IPS-20b (cell line): Measurements from ENCODE around the gene FBXW4.

Source experiments
- H3K27ac ChIP-seq: one replicate; pipeline ENCODE4 v1.5.1; 2013; ENCODE audit warnings: low read length
- H3K27me3 ChIP-seq: 2 replicates; pipeline ENCODE4 v1.6.1; 2013; ENCODE audit warnings: mild to moderate bottlenecking, low read length, inconsistent platforms; ENCODE audit not compliant: insufficient read depth
- H3K36me3 ChIP-seq: 2 replicates; pipeline ENCODE4 v1.6.1; 2013; ENCODE audit warnings: low read depth, mild to moderate bottlenecking, inconsistent platforms, low read length, moderate library complexity; ENCODE audit not compliant: insufficient read depth
- H3K4me1 ChIP-seq: 2 replicates; pipeline ENCODE4 v1.6.1; 2013; ENCODE audit warnings: mild to moderate bottlenecking, control low read depth, inconsistent platforms, low read length, moderate library complexity; ENCODE audit not compliant: insufficient read depth
- H3K4me3 ChIP-seq: 2 replicates; pipeline ENCODE4 v1.5.1; 2013; ENCODE audit warnings: mild to moderate bottlenecking, low read length, inconsistent platforms
- H3K9ac ChIP-seq: 2 replicates; pipeline ENCODE4 v1.6.1; 2013; ENCODE audit warnings: low read depth, mild to moderate bottlenecking, inconsistent platforms, low read length, moderate library complexity
- H3K9me3 ChIP-seq: 2 replicates; pipeline ENCODE4 v1.6.1; 2013; ENCODE audit warnings: mild to moderate bottlenecking, low read depth, low read length, inconsistent platforms; ENCODE audit not compliant: insufficient read depth

Gene FBXW4

GRCh38 chr10:101693978-101694673 is 844 bp downstream of the FBXW4 start:
- peak overlapping the region; percentile 95 for H3K9ac ChIP-seq
- H3K36me3 ChIP-seq, result no peaks in the 10 kb centered on the region

GRCh38 chr10:101693651-101693977 is 1.4 kb downstream of the FBXW4 start:
- Histone ChIP-seq H3K36me3 (no peaks in the 10 kb centered on the region), H3K27me3 (peaks cover 6% of the 10 kb centered on the region), H3K9me3 (no peaks in the 10 kb centered on the region), H3K4me1 (peaks cover 15% of the 10 kb centered on the region; the same call in 1 of the 2 replicates), H3K4me3 (peak overlapping the region; percentile 78), H3K9ac (peak overlapping the region; percentile 95), H3K27ac (peak overlapping the region; percentile 68)

More at GRCh38 chr10:101693978-101694673, 844 bp downstream of the FBXW4 start:
- Histone ChIP-seq H3K4me3 (peak overlapping the region; percentile 78), H3K9me3 (no peaks in the 10 kb centered on the region), H3K27ac (peak overlapping the region; percentile 84), H3K4me1 (peaks cover 15% of the 10 kb centered on the region; the same call in 1 of the 2 replicates), H3K27me3 (peaks cover 6% of the 10 kb centered on the region)

GRCh38 chr10:101691081-101691480 is 3.9 kb downstream of the FBXW4 start:
- H3K4me1 ChIP-seq, result peaks cover 15% of the 10 kb centered on the region; the same call in 1 of the 2 replicates
- peaks cover 6% of the 10 kb centered on the region for H3K27me3 ChIP-seq
- no peak overlapping the region for H3K27ac ChIP-seq
- H3K36me3 ChIP-seq, result no peaks in the 10 kb centered on the region
- H3K4me3 ChIP-seq, result no peak overlapping the region
- H3K9me3 ChIP-seq, result no peaks in the 10 kb centered on the region
- H3K9ac ChIP-seq, result no peak overlapping the region

- no peak overlapping the region for H3K27ac ChIP-seq
- H3K27me3 ChIP-seq, result peaks cover 3% of the 10 kb centered on the region
- H3K9ac ChIP-seq, result no peak overlapping the region
- no peaks in the 10 kb centered on the region for H3K36me3 ChIP-seq
- peaks cover 12% of the 10 kb centered on the region; the same call in 1 of the 2 replicates for H3K4me1 ChIP-seq
- H3K9me3 ChIP-seq, result no peaks in the 10 kb centered on the region
- no peak overlapping the region for H3K4me3 ChIP-seq
These were observed 4.5 kb downstream of the FBXW4 start for GRCh38 chr10:101690461-101690860.

- Histone ChIP-seq H3K27ac (no peak overlapping the region), H3K4me1 (peaks cover 24% of the 10 kb centered on the region; the same call in 1 of the 2 replicates), H3K36me3 (no peaks in the 10 kb centered on the region), H3K9me3 (no peaks in the 10 kb centered on the region), H3K4me3 (no peak overlapping the region), H3K27me3 (no peaks in the 10 kb centered on the region), H3K9ac (no peak overlapping the region)
These were observed 7.8 kb downstream of the FBXW4 start for GRCh38 chr10:101687071-101687658.

- H3K27ac ChIP-seq, result no peak overlapping the region
- H3K27me3 ChIP-seq, result no peaks in the 10 kb centered on the region
- H3K4me1 ChIP-seq, result peaks cover 24% of the 10 kb centered on the region; the same call in 1 of the 2 replicates
- H3K9me3 ChIP-seq, result no peaks in the 10 kb centered on the region
- no peaks in the 10 kb centered on the region for H3K36me3 ChIP-seq
- H3K4me3 ChIP-seq, result no peak overlapping the region
- no peak overlapping the region for H3K9ac ChIP-seq
These were observed 8.6 kb downstream of the FBXW4 start for GRCh38 chr10:101686133-101686925.

GRCh38 chr10:101684782-101685181 is 10.2 kb downstream of the FBXW4 start:
- Histone ChIP-seq H3K36me3 (no peaks in the 10 kb centered on the region), H3K9me3 (no peaks in the 10 kb centered on the region), H3K27ac (no peak overlapping the region), H3K4me1 (peaks cover 20% of the 10 kb centered on the region; the same call in 1 of the 2 replicates), H3K9ac (no peak overlapping the region), H3K4me3 (no peak overlapping the region), H3K27me3 (no peaks in the 10 kb centered on the region)

- no peaks in the 10 kb centered on the region for H3K27me3 ChIP-seq
- H3K36me3 ChIP-seq, result no peaks in the 10 kb centered on the region
- no peak overlapping the region for H3K27ac ChIP-seq
- peaks cover 15% of the 10 kb centered on the region; the same call in 1 of the 2 replicates for H3K4me1 ChIP-seq
- H3K9me3 ChIP-seq, result no peaks in the 10 kb centered on the region
- H3K4me3 ChIP-seq, result no peak overlapping the region; the same call in 1 of the 2 replicates
- 0 out of 2 replicates have a peak overlapping the region, but pooled peaks have one; percentile 27 for H3K9ac ChIP-seq
These were observed 11.7 kb downstream of the FBXW4 start for GRCh38 chr10:101683276-101683675.

- Histone ChIP-seq H3K27ac (no peak overlapping the region), H3K27me3 (no peaks in the 10 kb centered on the region)
These were observed 12.7 kb downstream of the FBXW4 start for GRCh38 chr10:101682172-101682825.

GRCh38 chr10:101676565-101676964 is 18.4 kb downstream of the FBXW4 start:
- Histone ChIP-seq H3K9me3 (peaks cover 13% of the 10 kb centered on the region), H3K27me3 (no peaks in the 10 kb centered on the region), H3K9ac (no peak overlapping the region), H3K4me1 (no peaks in the 10 kb centered on the region), H3K36me3 (peaks cover 24% of the 10 kb centered on the region), H3K27ac (no peak overlapping the region), H3K4me3 (no peak overlapping the region)

More at GRCh38 chr10:101682172-101682825, 12.7 kb downstream of the FBXW4 start:
- H3K36me3 ChIP-seq, result no peaks in the 10 kb centered on the region
- peaks cover 15% of the 10 kb centered on the region; the same call in 1 of the 2 replicates for H3K4me1 ChIP-seq
- peaks cover 2% of the 10 kb centered on the region for H3K9me3 ChIP-seq
- H3K9ac ChIP-seq, result no peak overlapping the region
- H3K4me3 ChIP-seq, result no peak overlapping the region

- H3K27me3 ChIP-seq, result no peaks in the 10 kb centered on the region
- no peak overlapping the region for H3K4me3 ChIP-seq
- H3K9me3 ChIP-seq, result peaks cover 13% of the 10 kb centered on the region
- H3K36me3 ChIP-seq, result peaks cover 35% of the 10 kb centered on the region
- no peak overlapping the region for H3K9ac ChIP-seq
- no peaks in the 10 kb centered on the region for H3K4me1 ChIP-seq
- no peak overlapping the region for H3K27ac ChIP-seq
These were observed 19.9 kb downstream of the FBXW4 start for GRCh38 chr10:101675115-101675514.
